Trophoblast cell (in vitro differentiated cells and primary cell): ENCODE results near the gene MALRD1.

Source experiments
- DNase-seq, 2 donors: peaks; one replicate each; pipeline ENCODE4 v3.0.0-alpha.2; 2016
- H2AFZ ChIP-seq: 2 replicates; pipeline ENCODE4 v1.6.1; 2013; ENCODE audit warnings: low read length, moderate library complexity, mild to moderate bottlenecking; ENCODE audit not compliant: insufficient read depth, poor library complexity
- H2AK5ac ChIP-seq: 2 replicates; pipeline ENCODE4 v1.6.1; 2013; ENCODE audit warnings: mild to moderate bottlenecking, low read length
- H2BK120ac ChIP-seq: 2 replicates; pipeline ENCODE4 v1.6.1; 2013; ENCODE audit warnings: low read length, mild to moderate bottlenecking, moderate library complexity; ENCODE audit not compliant: insufficient read depth, poor library complexity
- H2BK12ac ChIP-seq: 2 replicates; pipeline ENCODE4 v1.6.1; 2013; ENCODE audit warnings: mild to moderate bottlenecking, low read length, moderate library complexity
- H2BK5ac ChIP-seq: 2 replicates; pipeline ENCODE4 v1.6.1; 2013; ENCODE audit warnings: low read length, low read depth, moderate library complexity, mild to moderate bottlenecking; ENCODE audit not compliant: poor library complexity
- H3K14ac ChIP-seq: 2 replicates; pipeline ENCODE4 v1.6.1; 2013; ENCODE audit warnings: mild to moderate bottlenecking, low read length
- H3K18ac ChIP-seq: 2 replicates; pipeline ENCODE4 v1.6.1; 2013; ENCODE audit warnings: mild to moderate bottlenecking, low read length
- H3K23ac ChIP-seq: 2 replicates; pipeline ENCODE4 v1.6.1; 2013; ENCODE audit warnings: low read length
- H3K27ac ChIP-seq: 2 replicates; pipeline ENCODE4 v1.5.1; 2013; ENCODE audit warnings: low read depth, mild to moderate bottlenecking, inconsistent platforms, low read length, moderate library complexity
- H3K27me3 ChIP-seq: 2 replicates; pipeline ENCODE4 v1.6.1; 2013; ENCODE audit warnings: inconsistent platforms, mild to moderate bottlenecking, low read length, moderate library complexity; ENCODE audit not compliant: insufficient read depth
- H3K36me3 ChIP-seq, 2 experiments: 1 replicate in 1 of 2; 2 replicates in 1 of 2; pipeline ENCODE4 v1.6.1; 2013; ENCODE audit warnings: low read length in 2 of 2, mild to moderate bottlenecking in 2 of 2, moderate library complexity in 1 of 2; ENCODE audit not compliant: insufficient read depth in 2 of 2, control insufficient read depth in 1 of 2
- H3K4ac ChIP-seq: 2 replicates; pipeline ENCODE4 v1.6.1; 2013; ENCODE audit warnings: low read depth, mild to moderate bottlenecking, low read length, moderate library complexity
- H3K4me1 ChIP-seq, 2 experiments: 1 replicate in 1 of 2; 2 replicates in 1 of 2; pipeline ENCODE4 v1.6.1; 2013; ENCODE audit warnings: low read length in 2 of 2, mild to moderate bottlenecking in 2 of 2, moderate library complexity in 1 of 2; ENCODE audit not compliant: insufficient read depth in 2 of 2, control insufficient read depth in 1 of 2
- H3K4me2 ChIP-seq: 2 replicates; pipeline ENCODE4 v1.6.1; 2013; ENCODE audit warnings: inconsistent platforms, mild to moderate bottlenecking, low read length, moderate library complexity
- H3K4me3 ChIP-seq: 2 replicates; pipeline ENCODE4 v1.5.1; 2013; ENCODE audit warnings: mild to moderate bottlenecking, low read depth, low read length, inconsistent platforms
- H3K79me1 ChIP-seq: one replicate; pipeline ENCODE4 v1.6.1; 2013; ENCODE audit warnings: low read length
- H3K79me2 ChIP-seq: 2 replicates; pipeline ENCODE4 v1.6.1; 2013; ENCODE audit warnings: low read length, mild to moderate bottlenecking; ENCODE audit not compliant: control insufficient read depth, insufficient read depth, poor library complexity
- H3K9ac ChIP-seq: 2 replicates; pipeline ENCODE4 v1.6.1; 2013; ENCODE audit warnings: mild to moderate bottlenecking, low read length
- H3K9me3 ChIP-seq: 2 replicates; pipeline ENCODE4 v1.6.1; 2013; ENCODE audit warnings: low read depth, mild to moderate bottlenecking, control low read depth, inconsistent platforms, low read length; ENCODE audit not compliant: insufficient read depth
- H4K12ac ChIP-seq: 2 replicates; pipeline ENCODE4 v1.6.1; 2013; ENCODE audit warnings: low read depth, mild to moderate bottlenecking, low read length, moderate library complexity
- H4K8ac ChIP-seq: 2 replicates; pipeline ENCODE4 v1.6.1; 2013; ENCODE audit warnings: low read depth, mild to moderate bottlenecking, low read length, moderate library complexity
- H4K91ac ChIP-seq: one replicate; pipeline ENCODE4 v1.6.1; 2013; ENCODE audit warnings: low read depth, mild to moderate bottlenecking, low read length, moderate library complexity
- WGBS: extraction: QIAGEN DNeasy Blood & Tissue Kit; methylation state at CpG from one replicate; pipeline ENCODE4 v1.1.7; 2013; ENCODE audit warnings: missing lambda C conversion rate; ENCODE audit not compliant: insufficient read length, insufficient coverage; ENCODE audit errors: extremely low coverage; 5-methylcytosine and 5-hydroxymethylcytosine counted together

The MALRD1 gene

DNA sequence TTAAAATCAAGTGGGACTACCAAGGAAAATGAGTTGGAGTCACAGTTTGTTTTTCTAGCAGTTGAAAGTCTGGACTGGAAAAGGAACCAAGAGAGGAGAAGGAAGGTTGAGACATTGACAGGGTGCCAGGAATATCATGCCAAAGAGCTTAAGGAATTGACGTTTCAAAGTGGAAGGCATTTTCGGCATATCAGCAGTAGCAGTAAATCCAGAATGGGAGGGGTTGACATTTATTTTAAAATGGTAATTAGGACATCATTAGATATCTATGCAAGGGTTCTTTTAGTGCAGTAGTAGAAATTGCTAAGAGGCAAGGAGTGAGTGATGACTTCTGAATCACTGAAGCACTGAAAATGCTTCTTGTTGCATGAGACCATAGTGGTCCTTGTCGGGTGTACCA is 431.8 kb downstream of the MALRD1 start:
- Histone ChIP-seq H4K8ac (no peak overlapping the region), H3K9ac (no peak overlapping the region), H4K12ac (no peak overlapping the region), H2AFZ (no peak overlapping the region), H2BK5ac (no peak overlapping the region), H3K23ac (no peak overlapping the region), H4K91ac (no peak overlapping the region), H3K36me3 (no peaks in the 10 kb centered on the region), H3K9me3 (no peaks in the 10 kb centered on the region), H3K27ac (no peak overlapping the region), H2BK120ac (no peak overlapping the region), H3K4me3 (no peak overlapping the region), H2AK5ac (no peak overlapping the region), H3K79me1 (no peaks in the 10 kb centered on the region), H3K4ac (no peak overlapping the region), H3K27me3 (no peaks in the 10 kb centered on the region), H3K79me2 (no peaks in the 10 kb centered on the region), H3K4me2 (no peak overlapping the region), H3K14ac (no peak overlapping the region), H3K18ac (no peak overlapping the region), H2BK12ac (no peak overlapping the region), H3K4me1 (no peaks in the 10 kb centered on the region)
- DNase-seq, result no peak
- no CpG with 5 or more reads among the region's 3 CpGs for WGBS

DNA sequence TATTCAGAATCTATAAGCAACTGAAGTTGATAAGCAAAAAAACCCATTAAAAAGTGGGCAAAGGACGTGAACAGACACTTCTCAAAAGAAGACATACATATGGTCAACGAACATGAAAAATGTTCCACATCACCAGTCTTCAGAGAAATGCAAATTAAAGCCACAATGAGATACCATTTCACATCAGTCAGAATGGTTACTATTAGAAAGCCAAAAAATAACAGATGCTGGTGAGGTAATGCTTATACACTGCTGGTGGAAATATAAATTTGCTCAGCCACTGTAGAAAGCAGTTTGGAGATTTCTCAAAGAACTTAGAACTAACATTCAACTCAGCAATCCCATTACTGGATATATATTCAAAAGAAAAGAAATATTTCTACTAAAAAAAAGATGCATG is 434.8 kb downstream of the MALRD1 start:
- H3K14ac ChIP-seq, result no peak overlapping the region
- H2BK12ac ChIP-seq, result no peak overlapping the region
- no peaks in the 10 kb centered on the region for H3K9me3 ChIP-seq
- H3K4me1 ChIP-seq, result no peaks in the 10 kb centered on the region
- H4K8ac ChIP-seq, result no peak overlapping the region
- no peak overlapping the region for H2BK120ac ChIP-seq
- no CpG with 5 or more reads among the region's 2 CpGs for WGBS
- no peak overlapping the region for H3K27ac ChIP-seq
- no peaks in the 10 kb centered on the region for H3K27me3 ChIP-seq
- H3K79me2 ChIP-seq, result no peaks in the 10 kb centered on the region
- no peak overlapping the region for H3K9ac ChIP-seq
- no peaks in the 10 kb centered on the region for H3K79me1 ChIP-seq
- no peak overlapping the region for H2AFZ ChIP-seq
- no peak overlapping the region for H3K18ac ChIP-seq
- H2AK5ac ChIP-seq, result no peak overlapping the region
- no peak overlapping the region for H4K12ac ChIP-seq
- no peak overlapping the region for H3K4me3 ChIP-seq
- no peak for DNase-seq
- no peak overlapping the region for H3K4ac ChIP-seq
- no peaks in the 10 kb centered on the region for H3K36me3 ChIP-seq
- H3K4me2 ChIP-seq, result no peak overlapping the region
- H3K23ac ChIP-seq, result no peak overlapping the region
- H2BK5ac ChIP-seq, result no peak overlapping the region
- no peak overlapping the region for H4K91ac ChIP-seq

DNA sequence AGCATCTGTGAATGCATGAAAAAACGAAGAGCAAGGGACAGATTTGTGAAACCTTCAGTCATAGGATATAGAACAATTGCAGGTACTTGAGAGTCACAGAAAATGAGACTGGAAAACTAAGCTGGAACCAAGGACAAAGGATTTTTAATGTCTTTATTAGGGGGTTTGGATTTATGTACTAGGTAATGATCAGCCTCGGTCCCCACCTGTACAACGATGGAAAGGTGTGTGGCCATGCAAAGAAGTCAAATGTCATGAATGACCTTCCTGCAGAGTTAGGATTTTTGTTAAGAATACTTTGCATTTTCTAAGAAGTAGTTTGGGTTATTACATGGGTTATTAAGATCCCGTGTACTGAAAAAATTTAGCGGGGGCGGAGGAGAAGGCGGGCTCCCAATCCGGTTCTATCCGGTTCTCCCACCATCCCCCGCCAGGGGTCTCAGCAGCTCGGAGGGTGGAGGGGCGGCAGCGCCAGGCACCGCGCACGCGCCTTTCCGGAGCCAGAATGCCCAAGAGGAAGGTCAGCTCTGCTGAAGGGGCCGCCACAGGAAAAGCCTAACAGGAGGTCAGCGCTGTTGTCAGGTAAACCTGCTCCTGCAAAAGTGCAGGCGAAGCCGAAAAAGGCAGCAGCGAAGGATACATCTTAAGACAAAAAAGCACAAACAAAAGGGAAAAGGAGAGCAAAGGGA is 440.1 kb downstream of the MALRD1 start:
- Histone ChIP-seq H3K23ac (no peak overlapping the region), H3K14ac (no peak overlapping the region), H3K4me3 (no peak overlapping the region)

DNA sequence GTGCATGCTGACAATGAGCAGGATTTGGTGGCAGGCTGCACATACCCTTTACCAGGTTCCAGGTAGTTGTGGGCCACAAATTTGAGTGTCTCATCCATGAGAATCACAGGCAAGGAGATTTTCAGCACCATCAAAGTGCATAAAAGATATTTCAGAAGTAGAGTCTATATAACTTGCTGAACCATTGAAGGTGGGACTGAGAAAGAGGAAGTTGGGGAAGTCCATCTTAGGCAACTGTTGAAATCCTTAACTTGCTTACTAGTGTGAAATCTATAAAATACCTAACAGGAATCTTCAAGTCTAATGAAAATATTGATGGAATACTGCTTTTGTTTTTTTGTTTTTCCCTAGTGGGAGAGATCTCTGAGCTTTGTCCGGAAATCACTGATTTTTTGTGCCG is 442.6 kb downstream of the MALRD1 start:
- DNase-seq, result no peak
- no peak overlapping the region for H2AK5ac ChIP-seq
- no peaks in the 10 kb centered on the region for H3K79me1 ChIP-seq
- no peaks in the 10 kb centered on the region for H3K79me2 ChIP-seq
- no peaks in the 10 kb centered on the region for H3K4me1 ChIP-seq
- H3K27ac ChIP-seq, result no peak overlapping the region
- H3K4me2 ChIP-seq, result no peak overlapping the region
- H3K4me3 ChIP-seq, result no peak overlapping the region
- no peak overlapping the region for H3K4ac ChIP-seq
- no peak overlapping the region for H3K23ac ChIP-seq
- no peak overlapping the region for H2BK120ac ChIP-seq
- no CpG with 5 or more reads among the region's 2 CpGs for WGBS
- H2BK5ac ChIP-seq, result no peak overlapping the region
- H3K36me3 ChIP-seq, result no peaks in the 10 kb centered on the region
- H3K14ac ChIP-seq, result no peak overlapping the region
- H3K27me3 ChIP-seq, result no peaks in the 10 kb centered on the region
- H2BK12ac ChIP-seq, result no peak overlapping the region
- no peak overlapping the region for H4K8ac ChIP-seq
- H4K12ac ChIP-seq, result no peak overlapping the region
- no peak overlapping the region for H3K9ac ChIP-seq
- H4K91ac ChIP-seq, result no peak overlapping the region
- no peak overlapping the region for H3K18ac ChIP-seq
- H3K9me3 ChIP-seq, result no peaks in the 10 kb centered on the region
- no peak overlapping the region for H2AFZ ChIP-seq

More for the DNA sequence above, 440.1 kb downstream of the MALRD1 start:
- Histone ChIP-seq H4K12ac (no peak overlapping the region), H3K79me2 (no peaks in the 10 kb centered on the region), H3K4me1 (no peaks in the 10 kb centered on the region), H3K9ac (no peak overlapping the region), H3K27me3 (no peaks in the 10 kb centered on the region), H3K4me2 (peak overlapping the region; percentile 28), H2BK5ac (no peak overlapping the region), H3K79me1 (no peaks in the 10 kb centered on the region), H2BK120ac (no peak overlapping the region), H3K36me3 (no peaks in the 10 kb centered on the region), H3K27ac (no peak overlapping the region), H2AFZ (no peak overlapping the region), H2BK12ac (no peak overlapping the region), H3K9me3 (no peaks in the 10 kb centered on the region), H4K8ac (peak overlapping the region; percentile 26), H4K91ac (no peak overlapping the region), H3K4ac (no peak overlapping the region), H2AK5ac (no peak overlapping the region), H3K18ac (no peak overlapping the region)
- no CpG with 5 or more reads among the region's 23 CpGs for WGBS
- peak; percentile 20 to 27 for DNase-seq
